AG04449 (cell line): ENCODE data around the gene PRDM7.

Experiments used
- CTCF ChIA-PET: fragments of 350-600 bp; formaldehyde crosslinking; extraction: SDS; loops from one replicate; lab custom pipeline; 2021; ENCODE audit warnings: antibody characterized with exemption; lab: Yijun Ruan, JAX
- POLR2A ChIA-PET: fragments of 400-600, 350-600 bp; formaldehyde crosslinking; extraction: SDS; loops from one replicate; lab custom pipeline; 2020; ENCODE audit warnings: antibody characterized with exemption, inconsistent platforms; lab: Yijun Ruan, JAX
- DNase-seq: peaks from one replicate; pipeline ENCODE4 v3.0.0-alpha.2; 2010; ENCODE audit warnings: low read depth, low spot score
- H3K4me3 ChIP-seq: 2 replicates; pipeline ENCODE4 v1.5.1; 2011; ENCODE audit warnings: low read depth, mild to moderate bottlenecking, control low read depth, low read length
- CTCF ChIP-seq: IDR thresholded peaks from one replicate; pipeline ENCODE4 v1.5.1; 2011; ENCODE audit warnings: mild to moderate bottlenecking, moderate library complexity, low read length, control low read depth, inconsistent platforms; ENCODE audit not compliant: insufficient read depth; ENCODE audit errors: missing control alignments

PRDM7 gene

GRCh38 chr16:90007015-90007414 is 70.1 kb downstream of the PRDM7 start:
- ChIA-PET CTCF (no interaction called here), POLR2A (no interaction called here)
- no peak for TF ChIP-seq CTCF
- H3K4me3 ChIP-seq = no peak overlapping the region
- DNase-seq = no peak
